NCI-H526 (cell line): ENCODE measurements around the gene OPRL1.

ENCODE experiments used
- DNase-seq, 2 experiments: peaks; one replicate each; lab custom pipeline; 2025; lab: John Stamatoyannopoulos, UW

OPRL1 gene

DNA sequence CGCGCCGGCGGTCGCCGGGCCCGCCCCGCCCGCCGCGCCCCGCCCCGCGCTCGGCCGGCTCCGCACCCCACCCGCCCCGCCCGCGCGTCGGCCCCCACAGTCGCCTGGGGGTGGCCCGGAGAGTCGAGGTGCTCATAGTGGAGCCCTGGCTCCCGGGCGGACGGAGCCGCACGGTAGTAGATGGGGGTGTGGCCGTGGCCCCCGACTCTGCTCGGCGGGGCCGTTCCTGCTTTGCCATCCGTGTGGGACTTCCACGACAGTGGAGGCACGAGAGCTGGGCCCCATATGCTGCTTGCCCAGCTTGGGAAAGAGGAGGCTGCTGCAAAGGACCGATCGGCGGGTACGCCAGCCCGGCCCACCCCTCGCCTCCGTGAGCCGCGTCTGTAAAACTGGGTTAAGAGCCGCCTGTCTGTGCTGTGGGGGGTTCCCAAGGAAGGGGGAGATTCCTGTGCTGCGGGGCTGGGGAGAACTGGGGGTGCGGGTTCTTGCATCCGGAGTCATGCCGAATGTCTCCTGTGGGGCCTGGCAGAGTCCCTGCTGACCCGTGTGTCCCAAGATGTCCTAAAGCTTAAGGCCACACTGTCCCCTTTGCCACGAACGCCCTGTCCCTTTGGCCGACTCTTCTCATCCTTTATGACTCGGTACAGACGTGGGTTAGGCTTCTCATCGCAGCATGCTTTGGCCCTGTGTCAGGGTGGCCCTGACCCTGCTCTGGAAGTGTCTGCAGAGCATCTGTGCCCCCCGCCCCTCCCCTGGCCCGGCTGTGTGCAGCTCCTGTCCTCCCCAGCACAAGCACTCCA, at the start of gene OPRL1:
TSS of gene OPRL1 (plus strand) at position 70 of the 800 bp plus-strand sequence. CDS start 12,639 bp downstream, outside the sequence.
- peak in 1 of 2 experiments; percentile 68 for DNase-seq

DNA sequence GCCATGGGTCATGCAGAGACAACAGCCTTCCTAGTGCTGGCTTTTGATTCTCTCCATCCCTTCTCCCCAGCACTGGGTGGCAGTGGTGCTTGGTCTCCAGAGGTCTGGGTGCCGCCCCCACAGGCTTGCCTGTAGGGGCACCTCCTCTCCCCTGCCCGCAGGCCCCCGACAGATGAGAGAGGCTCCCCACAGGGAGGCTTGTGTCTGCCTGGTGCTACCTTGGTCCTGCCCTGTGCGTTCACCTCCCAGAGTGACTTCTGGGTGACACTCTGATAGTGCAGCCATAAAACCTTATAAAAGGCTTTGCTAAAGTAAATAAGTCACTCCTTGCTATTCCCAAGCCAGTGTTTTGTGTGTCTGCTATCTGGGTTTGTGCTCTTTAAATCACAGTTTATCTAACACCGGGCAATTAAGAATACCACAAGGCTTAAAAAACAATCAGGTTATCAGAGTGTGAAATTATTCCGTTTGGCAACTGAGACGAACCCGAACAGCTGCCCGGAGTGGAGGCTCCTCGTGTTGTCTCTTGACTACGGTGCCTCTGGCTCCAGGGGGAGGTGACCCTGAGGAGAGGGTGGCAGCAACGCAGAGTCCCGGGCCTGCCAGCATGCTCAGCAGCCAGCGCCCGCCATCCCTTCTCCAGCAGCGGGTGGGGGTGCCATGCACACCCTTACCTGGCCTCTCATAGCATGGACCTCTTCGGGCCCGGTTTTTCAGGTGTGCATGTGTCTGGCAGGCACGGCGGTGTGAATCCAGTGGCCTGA, 49.3 kb upstream of the OPRL1 start:
- DNase-seq, result no peak

GRCh38 chr20:64031822-64032314, 48.0 kb upstream of the OPRL1 start:
- no peak for DNase-seq

- no peak for DNase-seq
Observed at GRCh38 chr20:64032706-64033624, 46.9 kb upstream of the OPRL1 start.

DNA sequence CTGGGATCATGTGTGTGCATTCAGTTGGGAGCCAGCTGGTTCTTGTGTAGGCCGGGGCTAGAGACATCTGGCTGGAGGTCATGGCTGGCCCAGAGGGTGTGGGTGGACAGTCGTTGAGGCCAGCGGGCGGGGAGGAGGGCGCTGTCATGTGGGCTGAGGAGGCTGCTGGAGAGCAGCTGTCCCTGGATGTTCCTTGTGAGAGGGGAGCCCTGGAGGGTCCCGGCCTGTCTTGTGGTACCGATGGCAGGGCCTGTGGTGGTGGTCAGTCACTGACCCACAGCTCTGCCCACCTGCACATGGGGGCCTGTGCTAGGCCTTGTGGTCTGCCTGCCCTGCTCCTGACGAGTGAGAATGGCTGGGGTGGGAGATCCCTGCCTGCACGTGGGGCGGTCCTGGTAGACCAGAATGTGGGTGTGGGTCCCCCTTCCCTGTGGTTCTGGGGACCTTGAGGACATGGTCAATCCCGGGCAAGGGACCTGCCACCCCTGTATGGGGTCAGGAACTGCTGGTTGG, 45.8 kb upstream of the OPRL1 start:
- no peak for DNase-seq

DNA sequence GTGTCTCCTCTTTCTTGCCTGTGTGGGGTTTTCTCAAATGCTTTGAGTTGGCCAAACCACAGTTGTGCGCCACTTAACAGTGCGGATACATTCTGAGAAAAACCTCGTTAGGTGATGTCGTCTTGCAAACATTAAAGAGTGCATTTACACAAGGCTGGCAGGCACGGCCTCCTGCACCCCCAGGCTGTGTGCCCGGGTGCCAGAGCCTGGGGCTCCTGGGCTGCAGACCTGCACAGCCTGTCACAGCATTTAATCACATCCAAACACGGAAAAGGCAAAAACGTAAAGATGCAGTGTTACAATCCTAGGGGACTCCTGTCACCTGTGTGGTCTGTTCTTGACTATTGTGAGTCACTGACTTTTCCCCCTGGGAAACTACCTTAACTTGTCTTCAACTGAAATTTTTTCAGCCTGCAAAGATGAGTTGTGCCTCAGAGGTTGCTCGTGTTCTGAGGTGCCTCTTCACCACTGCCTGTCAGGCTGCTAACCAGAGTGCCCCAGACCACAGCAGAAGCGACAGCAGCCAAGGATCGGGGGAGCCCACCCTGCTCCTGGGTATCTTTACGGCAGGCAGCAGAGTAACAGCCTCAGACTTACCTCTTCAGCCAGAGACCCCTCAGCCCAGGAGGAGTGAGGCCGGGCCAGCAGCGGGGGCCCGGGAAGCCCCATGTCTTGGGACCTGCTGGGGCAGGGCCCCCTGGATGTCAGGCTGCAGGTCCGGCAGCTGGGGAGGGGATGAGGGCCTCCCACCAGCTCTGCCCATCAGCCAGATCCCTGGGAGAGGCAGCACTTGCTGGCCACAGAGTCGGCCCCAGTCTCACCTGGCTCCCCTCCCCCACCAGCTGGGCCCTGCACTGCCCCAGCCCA, 44.6 kb upstream of the OPRL1 start:
- no peak for DNase-seq

DNA sequence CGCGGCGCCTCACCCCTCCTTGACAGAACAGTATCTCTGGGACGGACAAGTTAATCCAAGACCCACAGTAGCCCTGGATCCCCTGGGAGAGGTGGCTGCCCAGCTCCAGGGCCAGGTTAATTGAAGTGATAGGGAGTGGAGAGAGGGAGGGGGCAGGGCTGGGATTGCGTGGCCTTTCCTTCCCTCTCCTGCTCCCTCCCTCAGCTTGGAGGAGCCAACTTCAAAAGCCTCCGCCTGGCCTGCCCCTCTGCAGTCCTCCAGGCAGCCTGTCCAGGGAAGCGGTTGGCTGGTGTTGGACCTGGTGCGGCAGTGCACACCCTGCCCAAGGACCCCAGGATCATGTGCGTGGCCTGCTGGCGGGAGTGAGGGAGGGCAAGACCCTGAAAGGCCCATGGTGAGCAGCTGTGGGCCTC, 43.9 kb upstream of the OPRL1 start, which contains the start of gene C20orf204:
TSS of gene C20orf204 (plus strand) at position 250 of the 413 bp plus-strand sequence. CDS start at position 392, 142 bp downstream.
- DNase-seq, result no peak

GRCh38 chr20:64036346-64037198, 43.3 kb upstream of the OPRL1 start:
- no peak for DNase-seq

GRCh38 chr20:64037199-64037497, 42.7 kb upstream of the OPRL1 start:
- DNase-seq, result no peak

- DNase-seq, result peak in 1 of 2 experiments; percentile 54
Observed at GRCh38 chr20:64037498-64038213, 42.2 kb upstream of the OPRL1 start.

- peak in 1 of 2 experiments; percentile 83 for DNase-seq
Observed at GRCh38 chr20:64038224-64038564, 41.7 kb upstream of the OPRL1 start.

GRCh38 chr20:64038565-64039292, 41.2 kb upstream of the OPRL1 start:
- DNase-seq, result peak; percentile 42 to 91

- no peak for DNase-seq
Observed at GRCh38 chr20:64039293-64040160, 40.4 kb upstream of the OPRL1 start.

- no peak for DNase-seq
Observed at GRCh38 chr20:64040231-64041039, 39.4 kb upstream of the OPRL1 start.

- no peak for DNase-seq
Observed at GRCh38 chr20:64041040-64041780, 38.7 kb upstream of the OPRL1 start.

- no peak for DNase-seq
Observed at GRCh38 chr20:64041781-64042053, 38.2 kb upstream of the OPRL1 start.
